Measurements from ENCODE around the gene TJAP1.
A peak's percentile ranks its signal among the peaks of the same experiment; 100 is the strongest.
"Not testable (repeated sequence)": the region's sequence is repeated elsewhere in the genome, so short reads cannot be mapped to it uniquely, and the experiment has no call there.

TJAP1 gene

DNA sequence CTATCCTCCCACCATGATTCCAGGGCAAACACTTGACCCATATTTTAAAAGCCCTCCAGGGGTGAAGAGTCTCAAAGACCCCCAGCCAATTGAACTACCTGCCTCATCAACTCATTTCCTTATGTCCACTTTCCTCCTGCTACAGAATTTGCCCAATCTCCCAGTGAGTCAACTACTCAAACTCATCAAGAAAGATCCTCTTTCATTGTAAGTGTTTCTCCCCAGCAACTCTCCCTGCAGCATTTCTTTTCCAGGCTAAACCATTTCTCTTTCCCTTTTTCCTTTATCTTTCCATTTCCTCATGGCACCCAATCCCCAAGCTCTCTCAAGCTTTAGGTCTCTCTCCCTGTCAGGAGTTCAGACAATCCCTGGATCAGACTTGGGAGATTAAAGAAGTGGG is 23.5 kb upstream of the TJAP1 start:
- no peak for DNase-seq (ENCODE audit: low read depth in 2 of 2)

DNA sequence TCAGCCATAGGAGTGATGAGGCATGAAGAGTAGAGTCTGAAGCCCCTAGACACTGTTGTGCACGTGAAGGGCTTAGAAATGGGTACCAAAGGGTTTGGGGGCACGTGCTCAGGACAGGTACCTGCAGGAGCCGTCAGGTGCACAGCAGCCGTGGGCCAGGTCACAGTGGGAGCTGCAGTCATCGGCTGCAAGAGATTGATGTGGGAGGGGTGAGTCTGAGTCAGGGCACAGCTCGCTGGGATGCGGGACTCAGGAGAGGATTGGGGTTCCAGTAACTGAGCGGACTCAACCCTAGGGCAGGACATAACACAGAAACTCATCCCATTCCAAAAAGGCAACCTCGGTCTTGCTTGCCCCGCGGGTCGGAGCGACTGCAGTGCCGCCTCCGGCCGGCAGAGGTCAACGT is 23.1 kb upstream of the TJAP1 start:
- DNase-seq (ENCODE audit: low read depth in 2 of 2), result peak; percentile 43 to 57

GRCh38 chr6:43454696-43455530 is 22.5 kb upstream of the TJAP1 start:
- peak in 1 of 2 donors; percentile 13 for DNase-seq (ENCODE audit: low read depth in 2 of 2)

- DNase-seq (ENCODE audit: low read depth in 2 of 2), result peak; percentile 16 to 46
Observed at GRCh38 chr6:43455531-43456428, 21.6 kb upstream of the TJAP1 start, which contains the start of gene DLK2. Gene DLK2 (minus strand): TSS chr6:43455548. CDS start chr6:43454825, 723 bp downstream.

DNA sequence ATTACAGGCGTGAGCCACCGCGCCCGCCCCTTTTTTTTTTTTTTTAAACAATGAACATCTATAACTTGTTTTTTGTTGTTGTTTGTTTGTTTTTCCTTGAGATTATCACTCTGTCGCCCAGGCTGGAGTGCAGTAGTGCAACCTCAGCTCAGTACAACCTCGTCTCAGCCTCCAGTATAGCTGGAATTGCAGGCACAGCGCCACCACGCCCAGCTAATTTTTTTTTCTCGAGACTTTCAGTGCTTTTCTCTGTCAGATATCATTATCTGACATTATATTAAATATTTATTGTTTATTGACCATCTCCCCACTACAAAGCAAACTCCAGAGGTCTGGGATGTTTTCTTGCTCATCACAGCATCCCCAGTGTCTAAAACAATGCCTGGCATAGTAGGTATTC is 19.7 kb upstream of the TJAP1 start:
- no peak for DNase-seq (ENCODE audit: low read depth in 2 of 2)

DNA sequence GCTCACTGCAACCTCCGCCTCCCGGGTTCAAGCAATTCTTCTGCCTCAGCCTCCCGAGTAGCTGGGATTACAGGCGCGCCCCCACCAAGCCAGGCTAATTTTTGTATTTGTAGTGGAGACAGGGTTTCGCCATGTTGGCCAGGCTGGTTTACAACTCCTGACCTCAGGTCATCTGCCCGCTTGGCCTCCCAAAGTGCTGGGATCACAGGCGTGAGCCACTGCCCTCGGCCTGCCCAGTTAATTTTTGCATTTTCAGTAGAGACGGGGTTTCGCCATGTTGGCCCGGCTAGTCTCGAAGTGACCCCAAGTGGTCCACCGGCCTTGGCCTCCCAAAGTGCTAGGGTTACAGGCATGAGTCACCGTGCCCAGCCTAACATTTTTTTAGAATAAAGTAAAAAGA is 19.2 kb upstream of the TJAP1 start:
- DNase-seq (ENCODE audit: low read depth in 2 of 2), result not testable (repeated sequence)

DNA sequence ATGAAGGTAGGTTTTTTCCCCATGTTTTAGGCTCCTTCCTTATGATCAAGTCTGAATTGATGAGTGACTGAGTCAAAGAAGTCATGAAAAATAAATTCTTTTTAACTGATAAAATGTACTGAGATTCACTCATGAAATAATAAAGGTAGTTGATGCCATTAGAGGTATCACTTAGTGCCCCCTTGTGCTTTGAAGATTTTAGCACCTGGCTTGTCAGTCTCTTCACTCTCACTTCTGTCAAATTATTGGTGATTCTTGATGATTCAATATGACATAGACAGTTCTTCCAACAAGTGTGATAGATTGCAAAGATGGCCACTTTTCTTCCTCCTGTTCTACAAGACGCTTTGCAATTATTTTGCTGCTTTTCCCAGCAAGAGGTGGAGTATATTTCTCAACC is 17.8 kb upstream of the TJAP1 start:
- no peak for DNase-seq (ENCODE audit: low read depth in 2 of 2)

DNA sequence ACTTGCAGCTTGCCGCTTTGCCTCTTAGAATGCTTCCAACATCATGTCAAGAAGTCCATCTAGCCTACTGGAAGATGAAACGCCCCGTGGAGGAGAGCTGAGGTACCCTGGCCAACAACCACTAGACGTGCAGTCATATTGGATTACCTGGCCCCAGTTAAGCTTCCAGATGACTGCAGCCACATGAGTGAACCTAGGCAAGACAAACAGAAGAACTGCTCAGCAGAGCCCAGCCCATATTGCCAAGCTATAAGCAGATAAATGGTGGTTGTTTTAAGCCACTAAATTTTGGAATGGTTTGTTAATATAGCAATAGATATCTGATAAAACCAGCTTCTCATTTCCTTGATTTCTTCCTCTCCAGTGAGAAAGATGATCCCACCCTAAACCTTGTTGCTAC is 17.3 kb upstream of the TJAP1 start:
- DNase-seq (ENCODE audit: low read depth in 2 of 2), result no peak

GRCh38 chr6:43461936-43462335 is 15.4 kb upstream of the TJAP1 start:
- DNase-seq (ENCODE audit: low read depth in 2 of 2), result no peak

DNA sequence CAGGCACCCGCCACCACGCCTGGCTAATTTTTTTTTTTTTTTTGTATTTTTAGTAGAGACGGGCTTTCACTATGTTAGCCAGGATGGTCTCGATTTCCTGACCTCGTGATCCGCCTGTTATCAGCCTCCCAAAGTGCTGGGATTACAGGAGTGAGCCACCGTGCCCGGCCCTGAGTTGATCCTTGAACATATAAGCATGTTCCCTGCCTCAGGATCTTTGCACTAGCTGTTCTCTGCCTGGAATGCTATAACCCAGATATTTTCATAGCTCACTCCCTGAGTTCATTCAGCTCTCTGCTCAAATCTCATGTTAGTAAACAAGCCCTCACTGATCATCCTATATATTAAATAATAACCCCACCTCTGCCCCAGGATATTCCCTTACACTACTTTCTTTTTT is 13.0 kb upstream of the TJAP1 start:
- DNase-seq (ENCODE audit: low read depth in 2 of 2), result no peak

DNA sequence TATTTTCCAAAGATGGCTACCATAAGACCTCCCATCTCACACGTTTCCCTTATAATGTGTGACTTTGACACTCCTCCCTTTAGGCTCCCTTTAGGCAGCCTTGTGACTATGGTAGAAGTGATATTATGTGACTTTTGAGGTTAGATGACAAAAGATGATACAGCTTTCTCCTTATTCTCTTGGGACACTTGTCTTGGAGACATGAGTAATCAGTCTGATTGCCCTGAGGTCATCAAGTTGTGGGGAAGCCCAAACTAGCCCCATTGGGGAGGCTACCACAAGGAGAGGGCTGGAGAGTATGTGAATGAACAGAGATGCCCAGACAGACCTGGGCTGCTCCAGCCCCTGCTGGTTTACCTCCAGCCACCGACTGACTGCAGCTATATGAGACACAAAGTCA is 11.4 kb upstream of the TJAP1 start:
- no peak for DNase-seq (ENCODE audit: low read depth in 2 of 2)

GRCh38 chr6:43467265-43467664 is 10.1 kb upstream of the TJAP1 start:
- not testable (repeated sequence) for DNase-seq (ENCODE audit: low read depth in 2 of 2)

- DNase-seq (ENCODE audit: low read depth in 2 of 2), result no peak
Observed at GRCh38 chr6:43467752-43468151, 9.6 kb upstream of the TJAP1 start.

DNA sequence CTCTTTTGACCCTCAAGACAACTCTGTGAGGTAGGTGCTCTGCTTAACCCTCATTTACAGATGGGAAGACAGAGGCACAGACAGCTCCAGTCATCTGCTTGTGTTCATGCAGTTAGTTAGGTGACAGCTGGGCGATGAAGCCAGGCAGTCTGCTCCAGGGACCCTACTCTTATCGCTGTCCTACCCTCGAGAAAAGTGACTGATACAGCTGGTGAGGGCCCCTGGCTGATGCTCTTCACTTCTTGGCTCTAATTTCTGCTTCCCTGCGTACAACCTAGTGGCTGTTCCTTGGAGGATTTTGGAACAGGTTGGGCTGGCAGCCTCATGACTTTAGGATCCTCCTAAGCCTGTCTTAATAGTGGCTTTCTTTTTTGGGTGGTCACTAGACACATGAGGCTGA is 9.1 kb upstream of the TJAP1 start:
- no peak for DNase-seq (ENCODE audit: low read depth in 2 of 2)

GRCh38 chr6:43468748-43469681 is 8.4 kb upstream of the TJAP1 start:
- DNase-seq (ENCODE audit: low read depth in 2 of 2), result no peak

GRCh38 chr6:43469947-43470346 is 7.4 kb upstream of the TJAP1 start:
- no peak for DNase-seq (ENCODE audit: low read depth in 2 of 2)

DNA sequence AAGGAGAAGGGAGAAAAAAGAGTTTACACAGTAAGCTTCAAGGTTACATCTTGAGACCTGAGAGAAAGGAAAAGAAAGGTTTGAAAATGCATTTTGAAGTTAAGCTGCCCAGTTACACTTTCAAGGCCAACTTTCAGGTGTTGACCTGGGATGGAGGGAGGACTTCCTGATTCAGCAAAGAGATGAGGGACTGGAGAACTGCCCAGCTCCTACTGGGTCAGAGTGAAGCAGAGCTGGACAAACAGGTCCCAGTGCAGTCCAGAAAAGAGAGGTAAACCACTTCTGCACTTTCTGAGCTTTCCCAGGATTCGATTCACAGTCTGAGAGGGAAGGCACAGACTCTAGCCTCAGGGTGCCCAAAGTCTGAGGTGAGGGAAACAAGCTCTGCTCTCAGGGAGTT is 6.0 kb upstream of the TJAP1 start:
- no peak for DNase-seq (ENCODE audit: low read depth in 2 of 2)

- no peak for DNase-seq (ENCODE audit: low read depth in 2 of 2)
Observed at GRCh38 chr6:43472515-43472914, 4.9 kb upstream of the TJAP1 start.

- DNase-seq (ENCODE audit: low read depth in 2 of 2), result no peak
Observed at GRCh38 chr6:43475516-43475915, 1.9 kb upstream of the TJAP1 start.

- no peak for DNase-seq (ENCODE audit: low read depth in 2 of 2)
Observed at GRCh38 chr6:43476746-43477145, 624 bp upstream of the TJAP1 start.

DNA sequence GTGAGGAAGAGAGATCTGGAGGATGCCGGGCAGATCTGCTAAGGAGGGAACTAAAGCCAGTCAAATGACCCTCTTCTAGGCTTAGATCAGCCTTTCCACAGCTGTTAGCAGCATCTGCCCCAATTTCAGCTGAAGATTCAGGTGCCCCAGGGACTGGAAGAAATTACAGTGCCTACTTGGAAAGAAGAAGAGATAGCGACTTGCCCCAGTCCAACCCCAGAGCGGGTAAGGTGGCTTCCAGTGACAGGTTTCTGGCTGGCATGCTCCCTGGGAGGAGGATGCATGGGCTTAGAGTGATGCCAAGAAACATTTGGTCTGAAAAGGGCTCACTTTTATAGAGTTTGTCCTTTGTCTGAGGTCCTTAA is 620 bp downstream of the TJAP1 start:
- no peak for DNase-seq (ENCODE audit: low read depth in 2 of 2)

DNA sequence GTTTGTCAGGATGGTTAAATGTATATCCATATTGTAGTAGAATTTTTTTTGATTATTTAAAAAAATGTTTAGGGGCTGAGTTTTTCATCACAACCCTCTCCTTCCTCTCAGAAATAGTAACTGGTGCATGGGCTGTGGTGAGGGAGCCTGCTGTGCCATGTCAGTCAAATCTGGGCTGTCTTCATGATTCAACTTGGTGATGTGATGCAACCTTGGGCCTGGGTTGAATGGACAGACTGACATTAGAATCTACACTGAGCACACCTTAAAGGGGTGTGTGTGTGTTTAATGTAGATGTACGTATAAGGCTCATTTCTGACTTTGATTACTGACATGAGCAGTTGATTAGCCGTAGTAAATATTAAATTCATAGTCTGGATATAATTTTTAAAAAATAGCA is 3.7 kb downstream of the TJAP1 start:
- DNase-seq (ENCODE audit: low read depth in 2 of 2), result no peak

Data from stimulated activated CD8-positive, alpha-beta memory T cell treated with anti-CD3 and anti-CD28 coated beads, Interleukin-15, amount 100 ng/mL, for 48 hours (primary cell).